LHCN-M2 (cell line): ENCODE measurements around the gene HFE. TPM values are rescaled to one million over a fixed set of nuclear protein-coding genes. Genes with fewer than 3 reads are reported as not detected.
"Not testable (repeated sequence)": the region's sequence is repeated elsewhere in the genome, so short reads cannot be mapped to it uniquely, and the experiment has no call there.

Experiments used
- DNase-seq: peaks from one replicate; pipeline ENCODE4 v3.0.0-alpha.2; 2012; ENCODE audit warnings: low read depth
- polyA plus RNA-seq: library from polyadenylated mRNA; unstranded; fragments of >200 nt; gene quantifications from one replicate; pipeline ENCODE4 v1.2.1, GENCODE V29; 2012; ENCODE audit warnings: missing spikeins
- total RNA-seq: library from RNA; depleted of rRNA; stranded (reverse); fragments of >200 nt; gene quantifications from 2 replicates; pipeline ENCODE4 v1.2.3, GENCODE V29; 2014; rRNA removed

HFE gene
- total RNA-seq, result 11.5 and 12.5 TPM in 2 replicates
- 11.7 TPM for polyA plus RNA-seq

- peak; percentile 73 for DNase-seq
Measured at GRCh38 chr6:26087284-26088115, at the start of gene HFE. HFE (plus strand) TSS chr6:26087429; CDS start chr6:26087441, 12 bp downstream.

- DNase-seq, result no peak
Measured at GRCh38 chr6:26041946-26042345, 45.3 kb upstream of the HFE start.

- DNase-seq, result peak; percentile 83
Measured at GRCh38 chr6:26043384-26044139, 43.7 kb upstream of the HFE start.

GRCh38 chr6:26044140-26045064 is 42.8 kb upstream of the HFE start:
- no peak for DNase-seq

- DNase-seq, result peak; percentile 89
Measured at GRCh38 chr6:26045065-26045927, 41.9 kb upstream of the HFE start.

GRCh38 chr6:26045928-26046368 is 41.3 kb upstream of the HFE start:
- DNase-seq, result peak; percentile 19

- DNase-seq, result not testable (repeated sequence)
Measured at GRCh38 chr6:26047329-26047728, 39.9 kb upstream of the HFE start.

GRCh38 chr6:26048590-26048989 is 38.6 kb upstream of the HFE start:
- no peak for DNase-seq

GRCh38 chr6:26051665-26052310 is 35.4 kb upstream of the HFE start:
- DNase-seq, result no peak

- not testable (repeated sequence) for DNase-seq
Measured at GRCh38 chr6:26052762-26053250, 34.4 kb upstream of the HFE start.

GRCh38 chr6:26053992-26054780 is 33.0 kb upstream of the HFE start:
- no peak for DNase-seq

- peak; percentile 97 for DNase-seq
Measured at GRCh38 chr6:26054781-26055718, 32.2 kb upstream of the HFE start.

GRCh38 chr6:26055719-26056582 is 31.3 kb upstream of the HFE start:
- DNase-seq, result peak; percentile 91

GRCh38 chr6:26056583-26057350 is 30.5 kb upstream of the HFE start:
- DNase-seq, result peak; percentile 39

GRCh38 chr6:26057899-26058298 is 29.3 kb upstream of the HFE start:
- no peak for DNase-seq

- not testable (repeated sequence) for DNase-seq
Measured at GRCh38 chr6:26058477-26059033, 28.7 kb upstream of the HFE start.
